ENCODE data around the gene PPME1.

- no peak for TF ChIP-seq ZNF384 (IDR thresholded peaks at IDR 0.05)
- TF ChIP-seq ELF4 (IDR thresholded peaks at IDR 0.05): no peak
- no peak for TF ChIP-seq HDGF (IDR thresholded peaks at IDR 0.05; ENCODE audit: borderline replicate concordance)
- no peak for TF ChIP-seq SUZ12 (IDR thresholded peaks at IDR 0.05)
- TF ChIP-seq ARNT (IDR thresholded peaks at IDR 0.05): no peak
- no peak for TF ChIP-seq TARDBP (IDR thresholded peaks at IDR 0.05)
- TF ChIP-seq BHLHE40 (IDR thresholded peaks at IDR 0.05; ENCODE audit: borderline replicate concordance): no peak
Measured at GRCh38 chr11:74278103-74278502, 107.0 kb downstream of the PPME1 start.
